HEK293 (cell line): ENCODE results near the gene DUSP6.

Experiments
- CTCF ChIP-seq: fragments of 450-650 bp; formaldehyde crosslinking; IDR thresholded peaks from 2 replicates; pipeline ENCODE4 v1.5.1; 2016; ENCODE audit warnings: missing biosample characterization, missing genetic modification characterization
- PRDM1 ChIP-seq: fragments of 450-650 bp; formaldehyde crosslinking; IDR thresholded peaks from 2 replicates; pipeline ENCODE4; 2016; ENCODE audit warnings: missing biosample characterization, missing genetic modification characterization
- ZBTB11 ChIP-seq: fragments of 450-650 bp; formaldehyde crosslinking; conservative IDR thresholded peaks from 2 replicates; pipeline ENCODE4 v1.5.1; 2016; ENCODE audit warnings: low read depth, missing biosample characterization, missing genetic modification characterization
- ZBTB17 ChIP-seq: fragments of 450-650 bp; formaldehyde crosslinking; IDR thresholded peaks from 2 replicates; pipeline ENCODE4 v1.5.1; 2016; ENCODE audit warnings: missing biosample characterization, missing genetic modification characterization
- ZBTB26 ChIP-seq: fragments of 450-650 bp; formaldehyde crosslinking; optimal IDR thresholded peaks from 2 replicates; pipeline ENCODE3; 2016; ENCODE audit warnings: missing biosample characterization, mild to moderate bottlenecking, missing genetic modification characterization
- ZNF10 ChIP-seq: fragments of 450-650 bp; formaldehyde crosslinking; IDR thresholded peaks from 2 replicates; pipeline ENCODE4 v1.5.1; 2017; ENCODE audit warnings: missing biosample characterization, missing genetic modification characterization
- ZNF211 ChIP-seq: fragments of 450-650 bp; formaldehyde crosslinking; IDR thresholded peaks from 2 replicates; pipeline ENCODE4 v1.5.1; 2016; ENCODE audit warnings: low read depth, missing biosample characterization, missing genetic modification characterization
- ZNF324 ChIP-seq: fragments of 450-650 bp; formaldehyde crosslinking; IDR thresholded peaks from 2 replicates; pipeline ENCODE4 v1.5.1; 2016; ENCODE audit warnings: missing biosample characterization, missing genetic modification characterization
- ZNF423 ChIP-seq: fragments of 450-650 bp; formaldehyde crosslinking; IDR thresholded peaks from 2 replicates; pipeline ENCODE4 v1.5.1; 2016; ENCODE audit warnings: missing biosample characterization, missing genetic modification characterization
- ZNF560 ChIP-seq: fragments of 450-650 bp; formaldehyde crosslinking; IDR thresholded peaks from 2 replicates; pipeline ENCODE4 v1.5.1; 2017; ENCODE audit warnings: missing biosample characterization, missing genetic modification characterization, borderline replicate concordance
- ZSCAN18 ChIP-seq: fragments of 450-650 bp; formaldehyde crosslinking; IDR thresholded peaks from 2 replicates; pipeline ENCODE4 v1.5.1; 2016; ENCODE audit warnings: missing biosample characterization, missing genetic modification characterization
- ZSCAN4 ChIP-seq: fragments of 450-650 bp; formaldehyde crosslinking; IDR thresholded peaks from 2 replicates; pipeline ENCODE4 v1.5.1; 2017; ENCODE audit warnings: missing biosample characterization, missing genetic modification characterization

- TF ChIP-seq CTCF (tag by site-specific recombination) (no peak), ZSCAN4 (no peak), ZBTB11 (tag by site-specific recombination) (no peak), ZNF10 (tag by site-specific recombination) (no peak), ZBTB26 (no peak), ZNF324 (tag by site-specific recombination) (no peak), PRDM1 (no peak), ZNF211 (tag by site-specific recombination) (no peak), ZSCAN18 (no peak), ZBTB17 (tag by site-specific recombination) (no peak), ZNF560 (no peak), ZNF423 (no peak)
Measured at GRCh38 chr12:89376844-89377243, 24.5 kb upstream of the DUSP6 start.
